ENCODE results near the gene PROX2.
A peak's percentile ranks its signal among the peaks of the same experiment; 100 is the strongest.

The PROX2 gene

GRCh38 chr14:74881431-74882102 lies 5.6 kb upstream of the PROX2 start, which contains the start of gene DLST:
TSS of gene DLST (plus strand) at chr14:74881916. CDS start at chr14:74881954, 38 bp downstream.
- peak; percentile 50 to 83 for DNase-seq (ENCODE audit: low read depth in 2 of 2)

- no peak for DNase-seq (ENCODE audit: low read depth in 2 of 2)
Observed at GRCh38 chr14:74879427-74880182, 3.7 kb upstream of the PROX2 start.

GRCh38 chr14:74875204-74875603 lies 741 bp downstream of the PROX2 start:
- no peak for DNase-seq (ENCODE audit: low read depth in 2 of 2)

GRCh38 chr14:74871819-74872218 lies 4.1 kb downstream of the PROX2 start:
- no peak for DNase-seq (ENCODE audit: low read depth in 2 of 2)

GRCh38 chr14:74868739-74869138 lies 7.2 kb downstream of the PROX2 start:
- no peak for DNase-seq (ENCODE audit: low read depth in 2 of 2)

- DNase-seq (ENCODE audit: low read depth in 2 of 2): peak; percentile 47 to 50
Observed at GRCh38 chr14:74867673-74868072, 8.3 kb downstream of the PROX2 start.

GRCh38 chr14:74866708-74867389 lies 9.1 kb downstream of the PROX2 start:
- no peak for DNase-seq (ENCODE audit: low read depth in 2 of 2)

- no peak for DNase-seq (ENCODE audit: low read depth in 2 of 2)
Observed at GRCh38 chr14:74865156-74865555, 10.8 kb downstream of the PROX2 start.

- DNase-seq (ENCODE audit: low read depth in 2 of 2): no peak
Observed at GRCh38 chr14:74864198-74864597, 11.7 kb downstream of the PROX2 start.

GRCh38 chr14:74863274-74863673 lies 12.7 kb downstream of the PROX2 start:
- DNase-seq (ENCODE audit: low read depth in 2 of 2): no peak

GRCh38 chr14:74861734-74862090 lies 14.2 kb downstream of the PROX2 start:
- no peak for DNase-seq (ENCODE audit: low read depth in 2 of 2)

GRCh38 chr14:74860899-74861733 lies 14.8 kb downstream of the PROX2 start:
- DNase-seq (ENCODE audit: low read depth in 2 of 2): peak; percentile 76 to 88

- DNase-seq (ENCODE audit: low read depth in 2 of 2): no peak
Observed at GRCh38 chr14:74859757-74860552, 16.0 kb downstream of the PROX2 start.

- no peak for DNase-seq (ENCODE audit: low read depth in 2 of 2)
Observed at GRCh38 chr14:74858022-74858421, 17.9 kb downstream of the PROX2 start.

- DNase-seq (ENCODE audit: low read depth in 2 of 2): no peak
Observed at GRCh38 chr14:74856366-74856765, 19.6 kb downstream of the PROX2 start.

GRCh38 chr14:74855945-74856344 lies 20.0 kb downstream of the PROX2 start:
- no peak for DNase-seq (ENCODE audit: low read depth in 2 of 2)

GRCh38 chr14:74855021-74855420 lies 20.9 kb downstream of the PROX2 start:
- DNase-seq (ENCODE audit: low read depth in 2 of 2): no peak

GRCh38 chr14:74853581-74853980 lies 22.4 kb downstream of the PROX2 start:
- DNase-seq (ENCODE audit: low read depth in 2 of 2): no peak

- DNase-seq (ENCODE audit: low read depth in 2 of 2): no peak
Observed at GRCh38 chr14:74852922-74853530, 22.9 kb downstream of the PROX2 start.

GRCh38 chr14:74848768-74849167 lies 27.2 kb downstream of the PROX2 start:
- DNase-seq (ENCODE audit: low read depth in 2 of 2): no peak
